GM18867 (cell line): Measurements from ENCODE around the gene APRT.

Experiments used
- ATAC-seq: cut with Tn5 transposase; IDR thresholded peaks from one replicate; pipeline ENCODE4 v1.9.1; 2021; ENCODE audit warnings: mild to moderate bottlenecking, moderate library complexity; ENCODE audit not compliant: unreplicated experiment

Gene APRT

DNA sequence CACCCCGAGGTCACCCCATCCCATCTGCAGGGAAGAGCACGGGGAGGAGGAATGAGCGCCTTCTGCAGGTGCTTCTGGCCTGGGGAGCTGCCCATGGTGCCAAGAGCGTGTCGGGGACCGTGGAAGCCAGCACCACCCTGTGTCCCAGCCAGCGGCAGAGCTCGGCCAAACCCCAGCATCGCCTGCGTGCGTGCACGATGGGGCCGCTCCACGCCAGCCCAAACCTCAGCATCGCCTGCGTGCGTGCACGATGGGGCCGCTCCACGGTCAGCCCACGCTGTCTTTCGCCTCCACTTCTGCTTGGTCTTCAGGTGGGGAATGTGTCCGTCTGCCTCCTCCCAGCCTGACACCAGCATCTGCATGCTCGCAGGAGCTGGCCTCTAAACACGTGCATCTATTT is 31.1 kb upstream of the APRT start:
- no peak for ATAC-seq

DNA sequence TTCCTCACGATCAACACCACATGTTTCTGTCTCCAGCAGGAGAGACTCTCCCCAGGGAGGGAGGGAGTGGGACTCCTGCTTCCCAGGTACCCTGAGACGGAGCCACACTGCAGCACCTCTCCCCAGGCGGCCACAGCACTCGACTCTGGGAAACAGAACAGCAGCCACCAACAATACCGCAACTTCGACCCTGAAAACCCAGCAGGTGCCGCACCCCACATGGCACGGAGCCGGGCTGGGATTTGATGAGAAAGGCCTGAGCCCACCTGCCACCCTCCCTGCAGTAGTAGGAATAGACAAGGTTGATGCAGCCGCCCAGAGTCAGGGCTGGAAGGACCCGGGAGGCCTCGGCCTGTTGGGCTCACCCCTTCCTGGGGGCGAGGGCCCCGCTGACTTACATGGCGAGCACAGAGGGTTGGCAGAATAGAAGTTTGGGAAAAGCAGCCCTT is 30.6 kb upstream of the APRT start:
- ATAC-seq: no peak

DNA sequence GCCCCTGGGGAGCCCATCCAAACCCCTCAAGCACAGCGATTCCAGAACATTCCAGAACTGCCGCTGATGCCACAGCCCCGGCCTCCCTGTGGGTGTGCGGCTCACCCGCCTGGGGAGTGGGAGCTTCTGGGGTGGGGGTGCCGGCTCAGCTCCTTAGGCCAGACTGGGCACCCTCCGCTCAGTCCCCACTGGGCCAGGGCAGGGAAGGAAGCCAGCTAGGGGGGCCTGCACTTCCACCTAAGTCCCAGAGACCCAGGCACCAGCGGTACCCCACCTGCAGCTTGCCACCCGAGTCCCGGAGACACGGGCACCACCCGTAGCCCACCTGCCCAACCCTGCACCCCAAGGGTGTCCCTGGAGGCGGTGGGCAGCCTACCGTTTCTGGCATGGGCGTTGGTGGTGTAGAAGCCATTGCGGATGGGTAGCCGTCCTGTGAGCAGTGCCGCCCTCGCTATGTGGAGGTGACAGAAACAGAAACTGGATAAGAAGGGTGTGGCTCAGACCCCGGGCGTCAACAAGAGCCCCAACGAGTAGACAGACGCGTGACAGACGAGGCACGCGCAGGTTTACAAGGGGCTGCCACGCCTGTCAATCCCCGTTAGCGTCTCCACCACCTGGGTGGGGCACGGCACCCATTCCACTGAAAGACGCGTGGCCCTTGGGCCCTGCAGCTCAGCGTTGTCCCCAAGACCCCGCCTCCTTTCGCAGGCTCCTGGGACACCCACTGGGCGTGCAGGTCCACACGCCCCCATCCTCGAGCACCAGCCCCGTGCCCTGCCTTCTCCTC is 30.0 kb upstream of the APRT start:
- ATAC-seq: no peak

DNA sequence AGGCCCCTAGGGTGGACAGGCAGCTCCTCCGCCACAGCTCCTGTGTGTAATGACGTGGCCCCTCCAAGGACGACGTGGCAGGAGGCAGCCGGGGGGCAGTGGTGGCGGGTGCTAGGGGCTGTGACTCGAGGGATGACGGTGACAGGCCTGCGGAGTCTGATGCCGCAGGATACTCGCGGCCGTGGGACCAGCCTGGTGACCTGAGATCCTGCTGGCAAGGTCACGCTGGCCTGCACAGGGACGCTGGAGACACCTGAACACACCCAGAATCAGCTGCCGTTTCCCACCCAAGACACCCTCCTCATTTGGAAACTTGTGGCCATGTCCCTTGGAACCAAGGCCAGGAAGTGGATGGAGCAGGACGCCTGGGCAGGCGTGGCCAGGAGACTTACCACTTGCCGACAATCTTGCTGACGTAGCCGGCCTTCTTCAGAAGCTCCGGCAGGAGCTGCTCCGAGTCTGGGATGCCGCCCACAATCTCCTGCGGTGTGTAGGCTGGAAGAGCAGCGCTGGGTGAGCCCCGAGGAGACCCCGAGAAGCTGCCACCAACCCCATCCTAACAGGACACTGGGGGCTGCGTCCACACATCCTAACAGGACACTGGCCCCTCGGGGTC is 29.0 kb upstream of the APRT start:
- no peak for ATAC-seq

DNA sequence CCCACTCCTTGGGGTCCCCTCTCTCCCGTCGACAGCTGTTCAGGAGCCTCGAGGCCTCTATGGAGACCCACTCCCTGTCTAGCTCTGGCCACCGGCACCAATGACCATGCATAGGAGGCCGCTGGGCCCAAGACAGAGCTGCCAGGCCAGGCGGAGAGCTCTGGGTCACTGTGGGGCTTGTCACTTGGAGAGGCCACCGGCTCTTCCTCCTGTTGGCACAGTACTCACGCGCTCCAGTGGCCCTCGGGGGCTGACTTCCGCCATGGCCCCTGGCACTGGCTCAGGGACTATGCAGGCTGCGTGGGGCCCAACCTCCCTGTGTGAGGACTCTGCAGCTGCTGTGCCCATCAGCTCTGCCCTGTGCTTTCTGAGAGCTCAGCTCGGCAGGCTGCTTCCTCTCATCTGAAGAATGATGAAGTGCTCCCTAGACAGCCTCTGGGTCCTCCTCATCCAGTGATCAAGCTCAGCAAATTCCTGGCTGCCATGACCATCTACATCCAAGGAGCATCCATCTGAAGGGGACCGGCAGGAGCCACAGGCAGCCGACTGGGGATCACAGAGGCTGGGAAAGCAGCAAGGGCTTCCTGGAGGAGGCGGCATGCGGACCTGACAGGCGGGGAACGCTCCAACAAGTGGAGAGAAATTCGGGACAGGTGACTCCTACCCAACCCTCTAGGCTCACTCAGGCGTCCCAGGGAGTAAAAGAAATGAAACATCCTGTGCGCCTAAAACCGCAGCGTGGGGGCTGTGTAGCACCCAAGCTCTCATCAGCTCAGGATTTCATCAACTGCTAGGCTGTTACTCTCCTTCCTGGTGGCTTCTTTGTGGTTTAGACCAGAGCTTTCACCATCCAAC is 28.2 kb upstream of the APRT start:
- no peak for ATAC-seq

DNA sequence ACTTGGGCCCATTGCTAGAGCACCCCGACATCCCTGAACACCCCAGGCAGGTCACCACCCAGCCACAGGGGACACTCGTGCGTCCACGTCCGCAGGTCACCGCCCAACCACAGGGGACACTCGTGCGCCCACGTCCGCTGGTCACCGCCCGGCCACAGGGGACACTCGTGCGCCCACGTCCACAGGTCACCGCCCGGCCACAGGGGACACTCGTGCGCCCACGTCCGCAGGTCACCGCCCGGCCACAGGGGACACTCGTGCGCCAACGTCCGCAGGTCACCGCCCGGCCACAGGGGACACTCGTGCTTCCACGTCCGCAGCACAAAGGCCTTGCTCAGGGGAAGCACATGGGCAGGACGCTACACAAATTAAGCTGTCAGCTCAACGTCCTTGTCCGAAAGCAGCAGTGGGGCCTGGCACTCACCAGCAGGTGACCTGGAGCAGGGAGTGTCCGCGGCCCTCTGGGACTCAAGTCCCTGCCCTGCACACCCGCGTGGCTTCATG is 27.4 kb upstream of the APRT start:
- no peak for ATAC-seq

DNA sequence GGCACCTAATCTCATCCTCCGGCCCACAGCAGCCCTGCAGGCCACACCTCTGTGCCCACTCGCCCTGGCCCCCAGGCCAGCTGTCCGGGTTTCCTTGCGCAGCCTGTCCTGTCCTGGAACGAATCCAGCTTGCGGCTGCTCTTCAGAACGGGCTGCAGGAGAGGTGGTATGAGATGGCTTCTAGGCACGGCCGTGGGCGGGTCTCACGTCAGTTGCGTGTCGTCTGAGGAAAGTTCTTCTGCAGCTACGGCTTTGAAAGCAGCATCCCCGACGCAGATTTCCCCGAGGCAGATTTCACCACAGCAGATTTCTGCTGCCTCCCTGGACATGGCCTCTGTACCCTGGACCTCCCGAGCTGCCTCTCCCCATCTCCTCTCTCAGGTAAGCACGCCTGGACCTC is 26.8 kb upstream of the APRT start:
- ATAC-seq: no peak

DNA sequence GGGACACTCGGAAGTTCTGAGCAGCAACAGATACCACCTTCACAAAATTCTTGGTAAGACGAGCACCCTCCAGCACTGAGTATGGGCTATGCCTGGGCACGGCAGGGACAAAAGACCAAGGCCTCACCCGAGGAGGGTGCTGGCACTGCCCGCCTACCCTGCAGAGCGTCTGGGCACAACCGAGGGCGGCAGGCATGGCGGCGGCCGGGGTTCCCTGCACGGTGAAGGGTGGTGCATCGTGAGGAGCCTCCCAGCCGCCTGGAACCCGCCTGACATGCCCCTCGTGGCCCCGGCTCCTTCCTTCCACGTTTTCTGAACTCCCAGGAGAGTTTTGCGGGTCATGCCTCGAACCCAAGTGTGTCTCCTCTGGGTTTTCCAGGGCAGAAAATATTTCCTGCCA is 26.1 kb upstream of the APRT start:
- ATAC-seq: no peak

DNA sequence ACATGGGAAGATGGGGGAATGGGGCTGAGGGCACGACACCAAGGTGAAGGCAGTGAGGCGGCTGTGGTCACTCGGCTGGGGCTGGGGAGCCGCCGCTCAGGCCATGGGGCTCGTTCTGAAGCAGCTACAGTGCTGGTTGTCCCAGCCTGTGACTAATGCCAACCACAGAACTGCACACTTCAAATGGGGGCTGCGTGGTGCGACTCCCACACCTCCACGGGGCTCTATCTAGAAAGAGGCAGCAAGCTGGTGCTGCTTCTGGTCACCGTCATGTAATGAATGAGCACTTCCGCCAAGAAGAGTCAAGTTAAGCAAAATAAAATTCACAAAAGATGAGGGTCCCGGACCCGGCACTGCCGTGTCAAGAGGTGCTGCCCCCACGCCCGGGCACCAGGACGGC is 25.1 kb upstream of the APRT start:
- no peak for ATAC-seq

DNA sequence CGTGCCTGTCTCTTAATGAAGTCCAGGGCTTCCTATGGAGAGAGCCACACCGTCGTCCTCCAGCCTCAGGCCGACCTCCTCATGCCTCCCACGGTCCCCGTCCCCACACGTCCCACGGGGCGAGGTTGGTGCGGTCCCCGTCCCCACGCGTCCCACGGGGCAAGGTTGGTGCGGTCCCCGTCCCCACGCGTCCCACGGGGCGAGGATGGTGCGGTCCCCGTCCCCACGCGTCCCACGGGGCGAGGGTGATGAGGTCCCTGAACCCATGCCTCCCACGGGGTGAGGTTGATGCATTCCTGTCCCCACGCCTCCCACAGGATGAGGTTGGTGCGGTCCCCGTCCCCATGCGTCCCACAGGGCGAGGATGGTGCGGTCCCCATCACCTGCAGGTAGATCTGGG is 24.1 kb upstream of the APRT start:
- ATAC-seq: no peak

DNA sequence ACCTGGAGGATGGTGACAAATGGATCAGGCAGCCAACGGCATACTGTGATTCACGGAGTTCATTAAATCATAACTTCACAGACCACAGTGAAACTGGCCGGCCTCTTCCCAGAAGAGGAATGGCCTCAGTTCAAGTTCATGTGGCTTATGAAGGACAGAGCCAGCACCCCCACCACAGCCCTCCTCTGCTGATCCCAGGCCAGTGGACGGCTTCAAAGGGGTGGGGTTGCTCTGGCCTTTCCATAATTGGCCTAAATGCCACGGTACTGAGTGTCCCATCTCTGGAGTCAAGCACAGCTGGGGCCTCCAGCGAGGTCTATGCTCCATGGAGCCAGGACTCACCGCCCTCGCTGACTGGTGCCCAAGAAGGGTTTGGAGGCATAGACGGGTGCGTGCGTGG is 23.7 kb upstream of the APRT start:
- no peak for ATAC-seq

DNA sequence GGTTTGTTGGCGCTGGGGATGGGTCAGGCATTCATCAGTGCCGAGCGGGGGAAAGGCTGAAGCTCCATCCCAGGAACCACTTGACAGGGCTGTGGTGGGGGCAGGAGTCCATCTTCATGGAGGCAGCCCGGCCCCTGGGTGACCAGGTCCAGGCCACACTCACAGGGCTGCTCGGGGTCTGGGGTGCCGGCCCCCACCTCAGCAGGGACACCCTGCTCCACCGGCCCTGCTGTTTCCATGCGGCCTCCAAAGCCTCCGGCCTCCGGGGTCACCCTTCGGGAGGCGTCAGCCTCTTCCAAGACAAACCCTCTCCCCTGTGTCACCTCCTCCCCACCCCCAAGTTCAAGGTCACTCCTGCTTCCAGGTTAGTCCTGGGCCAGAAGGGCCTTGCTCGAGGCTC is 22.9 kb upstream of the APRT start:
- ATAC-seq: no peak

DNA sequence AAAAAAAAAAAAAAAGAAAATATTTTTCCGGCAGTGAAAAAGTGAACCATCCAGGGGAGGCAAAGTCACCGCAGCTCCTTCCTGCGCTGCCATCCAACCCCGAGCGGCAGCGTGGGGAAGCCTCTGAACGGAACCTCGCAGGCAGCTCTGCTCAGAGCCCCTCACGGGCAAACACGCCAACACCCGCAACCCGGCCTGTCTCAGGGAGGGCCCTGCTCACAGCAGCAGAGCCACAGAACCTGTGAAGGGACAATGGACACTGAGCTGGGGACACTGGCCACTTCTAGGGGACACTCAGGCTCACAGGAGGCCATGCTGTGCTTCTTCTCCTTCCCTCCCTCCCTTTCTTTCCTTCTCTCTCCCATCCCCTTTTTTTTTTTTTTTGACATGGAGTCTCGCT is 21.4 kb upstream of the APRT start:
- ATAC-seq: no peak

DNA sequence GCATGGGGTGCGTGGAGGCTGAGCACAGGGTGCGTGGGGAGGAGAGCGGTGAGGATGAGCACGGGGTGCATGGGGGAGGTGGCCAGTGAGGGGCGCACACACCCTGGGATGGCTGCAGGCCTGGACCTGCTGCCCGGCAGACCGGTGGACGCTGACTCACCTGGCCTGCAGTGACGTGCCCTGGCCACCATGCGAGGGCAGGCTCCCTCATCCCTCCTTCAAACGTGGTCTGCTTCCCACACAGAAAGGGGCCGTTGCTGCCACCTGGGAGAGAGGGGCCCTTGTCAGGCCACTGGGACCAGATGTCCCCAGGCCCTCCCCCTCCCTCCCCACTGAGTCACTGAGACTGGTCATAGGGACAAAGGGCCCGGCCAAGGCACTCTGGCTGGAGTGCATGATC is 20.1 kb upstream of the APRT start:
- no peak for ATAC-seq

DNA sequence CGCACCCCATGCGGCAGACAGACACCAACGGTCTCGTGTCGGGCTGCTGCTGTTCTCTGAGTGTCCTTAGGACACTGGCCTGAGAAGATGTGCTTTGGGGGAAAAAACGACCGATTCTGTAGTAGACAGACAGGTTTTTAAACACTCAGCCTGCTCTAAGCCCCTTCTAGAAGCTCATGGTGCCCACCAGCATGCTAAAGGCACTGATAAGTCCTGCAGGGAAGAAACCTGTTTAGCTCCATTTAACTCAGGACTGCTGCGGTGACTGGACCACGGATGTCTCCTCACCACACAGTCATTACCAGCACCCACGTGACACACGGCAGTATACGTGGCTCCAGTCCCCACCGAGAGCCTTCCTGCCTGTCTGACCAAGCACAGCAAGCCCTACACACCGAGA is 19.1 kb upstream of the APRT start:
- ATAC-seq: no peak

DNA sequence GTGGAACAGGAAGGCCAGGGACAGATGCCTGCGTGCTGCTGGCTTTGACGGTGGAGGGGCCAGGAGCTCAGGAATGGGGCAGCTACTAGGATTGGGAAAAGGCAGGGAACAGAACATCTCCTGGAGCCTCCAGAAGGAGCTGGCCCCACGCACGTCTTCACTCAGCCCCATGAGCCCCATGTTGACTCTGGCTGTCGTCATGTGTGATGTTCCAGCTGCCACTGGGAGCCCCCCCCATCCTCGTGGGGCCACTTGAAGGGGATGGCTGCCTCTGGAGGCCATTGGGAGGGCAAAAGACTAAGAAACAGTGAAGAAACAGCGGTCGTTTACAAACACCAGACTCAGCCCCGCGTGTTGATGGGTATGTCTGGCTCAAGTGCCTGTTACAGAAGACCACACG is 18.5 kb upstream of the APRT start:
- ATAC-seq: no peak

DNA sequence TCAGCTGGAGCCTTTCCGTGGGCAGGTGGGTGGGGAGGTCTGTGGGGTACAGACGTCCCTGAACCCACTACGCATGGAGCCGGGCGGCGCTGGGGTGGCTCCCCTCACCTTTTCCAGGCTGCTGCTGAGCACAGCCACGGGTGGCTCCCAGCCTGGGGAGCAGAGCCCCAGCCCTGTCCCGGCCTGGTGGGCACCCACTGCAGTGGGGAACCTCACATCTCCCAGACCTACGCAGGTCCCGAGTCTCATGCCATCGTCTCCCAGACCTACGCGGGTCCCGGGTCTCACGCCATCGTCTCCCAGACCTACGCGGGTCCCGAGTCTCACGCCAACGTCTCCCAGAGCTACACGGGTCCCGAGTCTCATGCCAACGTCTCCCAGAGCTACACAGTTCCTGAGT is 17.0 kb upstream of the APRT start:
- ATAC-seq: no peak

DNA sequence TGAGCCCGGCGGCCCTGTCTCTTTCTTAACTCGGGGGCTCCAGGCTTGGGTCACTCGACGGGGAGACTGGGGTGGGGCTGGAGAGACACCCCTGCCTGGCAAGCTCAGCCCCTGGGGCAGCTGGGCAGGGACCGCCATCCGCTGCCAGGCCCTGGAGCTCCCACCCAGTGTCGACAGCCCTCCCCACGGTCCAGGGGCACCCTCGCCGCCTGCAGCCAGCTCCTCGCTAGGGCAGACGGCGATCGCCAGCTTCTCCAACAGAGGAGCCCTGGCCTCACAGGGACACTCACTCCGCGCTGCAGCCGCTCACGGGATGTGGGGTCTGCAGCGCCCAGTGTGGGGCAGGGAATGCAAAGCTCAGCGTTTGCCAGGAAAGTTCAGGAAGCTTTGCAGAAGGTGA is 16.0 kb upstream of the APRT start:
- ATAC-seq: no peak

DNA sequence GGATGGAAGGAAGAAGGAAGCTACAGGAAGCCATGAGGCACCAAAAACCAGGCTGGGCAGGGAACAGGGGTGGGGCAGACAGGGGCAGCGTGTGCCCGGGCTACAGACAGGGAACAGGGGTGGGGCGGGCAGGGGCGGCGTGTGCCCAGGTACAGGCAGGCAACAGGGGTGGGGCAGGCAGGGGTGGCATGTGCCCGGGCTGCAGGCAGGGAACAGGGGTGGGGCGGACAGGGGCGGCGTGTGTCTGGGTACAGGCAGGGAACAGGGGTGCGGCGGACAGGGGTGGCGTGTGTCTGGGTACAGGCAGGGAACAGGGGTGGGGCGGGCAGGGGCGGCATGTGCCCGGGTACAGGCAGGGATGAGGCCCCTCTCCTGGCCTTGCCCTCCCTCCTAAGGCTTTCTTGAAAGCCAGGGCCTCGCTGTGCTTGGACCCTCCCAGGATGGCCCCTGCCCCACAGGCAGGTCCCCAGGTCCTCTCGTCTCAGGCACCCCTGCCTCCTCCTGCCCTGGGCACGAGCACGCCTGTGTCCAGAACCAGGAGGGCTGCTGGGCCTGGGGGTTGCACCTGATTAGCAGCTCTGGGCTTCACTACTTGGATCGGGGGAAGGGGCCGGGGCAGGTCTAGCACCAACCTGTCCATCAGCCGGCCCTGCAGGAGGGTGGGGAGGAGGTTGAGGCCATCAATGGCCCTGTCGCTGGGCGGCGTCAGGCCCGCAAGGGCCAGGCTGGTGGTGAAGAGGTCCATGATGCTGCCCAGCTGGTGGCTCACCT is 14.5 kb upstream of the APRT start:
- ATAC-seq: no peak

DNA sequence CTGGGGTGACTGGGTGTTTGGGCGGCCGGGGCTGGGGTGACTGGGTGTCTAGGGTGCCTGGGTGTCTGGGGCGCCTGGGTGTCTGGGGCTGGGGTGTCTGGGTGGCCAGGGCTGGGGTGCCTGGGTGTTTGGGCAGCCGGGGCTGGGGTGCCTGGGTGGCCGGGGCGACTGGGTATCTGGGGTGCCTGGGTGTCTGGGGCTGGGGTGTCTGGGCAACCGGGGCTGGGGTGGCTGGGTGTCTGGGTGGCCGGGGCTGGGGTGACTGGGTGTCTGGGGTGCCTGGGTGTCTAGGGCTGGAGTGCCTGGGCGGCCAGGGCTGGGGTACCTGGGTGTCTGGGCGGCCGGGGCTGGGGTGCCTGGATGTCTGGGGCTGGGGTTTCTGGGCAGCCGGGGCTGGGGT is 13.4 kb upstream of the APRT start:
- ATAC-seq: no peak
